Stimulated activated CD4-positive, alpha-beta T cell treated with anti-CD3 and anti-CD28 coated beads, TNF-alpha, amount 100 ng/mL, for 24 hours (primary cell): ENCODE results near the gene EPHA2.
"Not testable (repeated sequence)": the region's sequence is repeated elsewhere in the genome, so short reads cannot be mapped to it uniquely, and the experiment has no call there.

ENCODE experiments used
- DNase-seq, 3 experiments: peaks; one replicate each; pipeline ENCODE4 v3.0.0-alpha.2; 2020; ENCODE audit warnings: low read depth in 3 of 3

EPHA2 gene

DNA sequence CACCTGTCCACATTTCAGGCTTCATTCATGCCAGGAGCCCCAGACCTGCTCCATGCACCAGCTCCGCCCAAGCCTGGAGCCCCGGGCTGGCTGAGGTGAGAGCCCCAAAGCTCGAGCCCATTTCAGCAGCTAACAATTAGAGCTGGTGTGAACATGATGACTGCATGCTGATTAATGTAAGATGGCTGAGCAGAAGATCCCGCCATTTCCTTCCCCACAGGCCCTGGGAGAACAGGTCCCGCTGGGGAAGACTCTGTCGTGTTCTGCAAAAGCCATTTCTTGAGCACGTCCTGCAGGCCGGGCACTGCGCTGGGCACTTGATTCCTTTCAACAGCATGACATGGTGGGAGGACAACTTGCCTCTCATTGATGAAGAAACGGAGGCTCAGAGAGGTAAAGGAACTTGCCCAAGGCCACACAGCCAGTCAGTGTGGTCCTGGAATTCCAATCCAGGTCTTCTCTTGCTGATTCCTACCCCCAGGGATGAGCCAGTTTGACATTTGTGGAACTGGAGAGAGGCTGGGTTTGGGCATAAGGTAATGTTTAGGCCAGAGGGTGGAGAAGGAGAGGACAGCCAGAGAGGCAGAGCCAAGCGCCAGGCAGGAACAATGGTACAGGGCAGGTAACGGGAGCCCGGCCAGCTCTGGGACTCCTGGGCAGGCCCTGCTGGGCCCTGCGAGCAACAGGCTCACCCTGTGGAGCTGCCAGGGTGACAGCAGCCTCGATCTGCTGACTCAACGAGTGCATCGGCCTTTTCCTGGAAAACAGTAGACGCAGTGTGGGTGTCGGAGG lies 28.1 kb upstream of the EPHA2 start:
- DNase-seq = no peak

DNA sequence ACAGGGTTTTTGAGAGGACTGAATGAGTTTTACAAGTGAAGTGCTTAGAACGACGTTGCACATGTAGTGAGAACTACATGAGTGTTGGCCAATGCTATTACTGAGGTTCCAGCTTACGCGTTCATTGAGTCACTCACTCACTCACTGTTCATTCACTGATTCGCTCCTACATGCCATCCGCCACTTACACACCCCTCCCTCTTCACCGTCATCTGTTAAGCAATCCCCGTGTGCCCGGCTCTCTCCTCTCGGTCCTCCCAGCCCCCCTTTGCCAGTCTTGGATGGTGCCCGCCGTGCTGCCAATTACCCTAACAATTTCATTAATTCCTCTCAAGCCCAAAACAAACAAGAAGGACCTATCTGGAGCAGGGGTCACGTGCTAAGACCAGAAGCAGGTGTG lies 27.3 kb upstream of the EPHA2 start:
- DNase-seq = no peak

GRCh38 chr1:16181887-16182719 lies 26.2 kb upstream of the EPHA2 start:
- no peak for DNase-seq

- DNase-seq = no peak
These were observed 24.5 kb upstream of the EPHA2 start for GRCh38 chr1:16180291-16180824.

GRCh38 chr1:16178596-16179497 lies 23.0 kb upstream of the EPHA2 start:
- no peak for DNase-seq

DNA sequence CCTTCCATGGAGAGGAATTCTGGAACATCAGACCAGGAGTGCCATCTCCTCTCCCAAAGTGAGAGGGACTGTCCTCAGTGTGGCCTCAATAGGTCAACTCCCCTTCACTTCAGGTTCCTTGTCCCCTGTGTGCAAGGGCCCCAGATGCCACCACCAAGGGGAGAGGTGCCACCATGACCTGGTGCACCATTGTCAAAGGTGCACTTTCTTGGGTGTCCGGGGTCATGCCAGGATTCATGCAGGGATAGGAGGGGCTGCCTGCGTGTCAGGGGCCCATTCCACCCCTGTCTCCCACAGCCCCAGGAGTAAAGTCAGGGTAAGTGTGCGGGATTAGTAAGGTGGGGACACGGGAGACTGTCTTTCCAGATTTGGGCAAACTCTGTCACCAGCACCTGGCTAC lies 21.4 kb upstream of the EPHA2 start:
- no peak for DNase-seq

DNA sequence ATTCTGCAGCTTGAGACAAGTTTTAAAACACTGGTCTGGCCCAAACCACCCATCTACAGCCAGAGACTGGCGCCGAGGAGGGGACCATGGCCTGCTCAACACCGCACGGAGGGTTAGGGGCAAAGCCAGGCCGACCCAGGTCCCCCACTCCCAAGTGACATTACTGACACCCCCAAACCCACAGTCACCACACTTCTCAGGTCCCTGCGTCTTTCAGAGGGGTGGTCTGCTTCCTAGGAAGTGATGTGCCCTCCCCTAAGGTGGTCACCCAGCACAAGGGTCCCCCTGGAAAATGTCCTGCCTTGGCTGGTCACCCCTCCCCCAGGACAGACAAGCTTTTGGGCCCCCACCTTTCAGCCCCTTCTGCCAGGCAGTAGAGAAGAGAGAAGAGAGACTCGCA lies 20.8 kb upstream of the EPHA2 start:
- no peak for DNase-seq

DNA sequence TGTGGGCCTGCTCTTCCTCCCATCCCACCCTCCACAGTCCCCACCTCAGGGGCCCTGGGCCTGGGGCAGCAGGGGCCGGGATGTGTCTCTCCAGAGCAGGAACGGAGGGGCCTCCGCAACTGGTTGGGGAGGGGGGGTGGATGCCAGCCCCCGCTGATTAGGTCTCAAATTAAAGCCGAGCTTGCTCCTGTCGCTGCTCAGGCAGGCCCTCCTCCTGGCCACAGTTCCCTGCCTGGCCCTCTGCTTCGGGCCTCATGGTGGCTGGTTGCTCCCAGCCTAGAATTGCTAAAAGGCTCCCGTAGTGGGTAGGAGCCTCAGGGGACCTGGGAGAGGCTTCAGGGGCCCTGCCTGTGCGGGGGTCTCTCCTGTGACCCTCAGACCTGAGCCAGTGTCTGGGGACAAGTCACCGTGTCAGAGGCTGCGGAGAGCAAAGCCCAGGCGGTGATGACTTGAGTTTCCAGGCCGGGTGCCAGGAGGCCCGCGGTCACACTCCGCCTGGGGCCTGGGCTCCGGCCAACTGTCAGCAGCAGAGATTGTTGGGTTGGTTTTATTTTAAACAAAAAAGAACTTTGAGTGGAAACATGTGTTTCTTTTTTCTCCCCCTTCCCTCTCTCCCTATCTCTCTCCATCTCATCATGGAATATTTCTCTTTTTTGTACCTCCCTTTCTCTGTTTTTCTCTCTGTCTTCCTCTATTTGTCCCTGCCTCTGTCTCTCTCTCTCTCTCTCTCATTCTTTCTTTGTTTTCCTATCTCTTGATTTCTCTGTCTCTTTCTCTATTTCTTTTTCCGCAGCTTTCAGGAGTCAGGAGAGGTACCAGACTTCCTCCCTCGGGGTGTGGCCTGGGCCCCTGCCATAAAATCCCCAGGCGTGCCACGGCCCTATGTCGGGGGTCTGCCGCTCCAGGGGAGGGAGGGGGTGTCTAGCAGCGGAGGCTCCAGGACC lies 20.0 kb upstream of the EPHA2 start:
- DNase-seq = no peak

DNA sequence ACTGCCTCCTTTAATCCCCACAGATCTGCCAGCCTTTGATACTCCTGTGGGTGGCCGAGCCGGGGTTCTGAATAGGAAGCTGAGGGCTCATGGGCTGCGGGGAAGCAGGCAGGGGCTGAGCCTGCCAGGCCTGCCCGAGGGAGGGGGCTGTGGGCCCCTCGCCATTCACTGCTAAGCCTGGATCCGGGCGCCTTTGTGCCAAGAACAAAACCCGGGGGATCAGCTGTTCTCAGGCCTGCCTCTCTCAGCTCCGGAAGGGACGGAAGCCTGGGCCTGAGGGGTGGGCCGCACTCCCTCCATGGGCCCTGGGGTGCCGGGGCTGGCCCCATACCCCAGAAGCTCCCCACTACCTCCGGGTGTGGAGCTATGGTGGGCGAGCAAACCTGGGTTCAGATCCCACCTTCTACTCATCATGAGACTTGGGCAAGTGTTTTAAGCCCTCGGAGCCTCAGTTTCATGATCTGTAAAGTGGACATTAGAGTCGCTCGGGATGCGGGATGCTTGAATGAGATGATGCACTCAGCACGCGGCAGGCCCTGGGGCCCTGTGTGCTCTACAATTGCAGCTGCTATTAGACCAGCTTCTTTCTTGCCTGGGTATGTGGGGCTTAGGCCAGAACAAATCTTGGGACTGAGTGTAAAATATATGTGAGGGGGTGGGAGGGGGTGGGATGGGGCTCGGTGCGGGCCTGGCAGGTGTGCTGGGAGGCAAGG lies 19.2 kb upstream of the EPHA2 start:
- DNase-seq = no peak

DNA sequence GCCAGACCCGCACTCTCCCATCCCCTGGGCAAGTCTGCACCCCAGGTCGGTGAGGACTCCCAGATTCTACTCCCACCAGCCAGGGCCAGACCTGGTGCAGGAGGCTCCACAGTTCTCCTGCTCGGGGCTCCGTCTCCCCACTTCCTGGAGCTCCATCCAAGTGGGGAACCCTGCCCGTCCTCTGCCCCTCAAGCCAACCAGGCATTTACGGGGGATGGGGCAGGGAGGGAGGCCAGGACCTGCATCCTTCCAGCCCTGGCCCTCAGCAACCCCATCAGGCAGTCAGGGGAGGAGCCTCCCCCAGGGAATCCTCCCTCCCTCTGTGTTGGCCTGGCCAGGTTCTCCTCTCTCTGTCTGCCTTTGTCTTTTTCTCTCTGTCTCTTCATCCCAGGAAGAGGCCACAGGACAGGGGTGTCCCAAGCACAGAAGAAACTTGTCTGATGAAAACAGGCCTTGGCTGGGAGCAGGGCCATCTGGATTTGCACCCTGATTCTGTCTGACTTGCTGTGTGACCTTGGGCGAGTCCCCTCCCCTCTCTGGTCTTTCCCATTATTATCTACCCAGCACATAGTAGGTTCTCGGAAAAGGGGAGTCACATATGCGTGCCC lies 18.5 kb upstream of the EPHA2 start:
- no peak for DNase-seq

DNA sequence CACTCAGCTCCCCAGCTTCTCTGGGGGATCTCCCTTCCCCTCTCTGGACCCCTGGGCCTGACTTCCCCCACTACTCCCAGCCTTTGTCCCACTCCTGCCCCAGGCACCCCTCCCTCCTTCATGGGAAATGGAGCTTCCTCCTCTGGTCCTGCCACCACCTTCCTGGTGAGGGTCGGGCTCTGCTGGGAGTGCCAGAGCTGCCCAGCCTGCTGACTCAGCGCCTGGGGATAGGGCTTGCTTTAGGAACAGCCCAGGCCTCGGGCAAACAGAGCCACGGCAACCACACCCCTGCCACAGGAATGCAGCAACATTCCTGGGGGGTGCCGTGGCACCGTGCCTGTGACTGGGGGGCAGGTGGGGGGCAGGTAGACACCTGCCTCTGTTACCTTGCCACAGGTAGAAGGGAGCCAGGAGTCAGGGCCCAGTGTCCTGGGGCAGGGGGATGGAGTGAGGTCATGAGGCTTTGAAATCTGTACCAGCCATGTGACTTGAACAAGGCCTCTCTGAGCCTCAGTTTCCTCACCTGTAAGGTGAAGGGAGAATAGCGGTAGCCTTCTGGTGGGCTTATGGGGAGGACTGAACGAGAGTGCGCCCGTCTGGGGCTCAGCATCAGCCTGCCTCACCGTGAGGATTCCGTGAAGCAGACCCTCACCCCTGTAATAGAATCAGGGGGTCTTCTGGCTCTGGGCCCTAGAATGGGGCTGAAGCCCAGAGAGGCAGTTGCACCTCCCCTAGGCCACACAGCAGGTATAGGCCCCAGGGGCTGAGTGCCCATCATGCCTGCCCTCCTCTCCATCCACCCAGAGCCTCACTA lies 17.8 kb upstream of the EPHA2 start:
- DNase-seq = no peak

DNA sequence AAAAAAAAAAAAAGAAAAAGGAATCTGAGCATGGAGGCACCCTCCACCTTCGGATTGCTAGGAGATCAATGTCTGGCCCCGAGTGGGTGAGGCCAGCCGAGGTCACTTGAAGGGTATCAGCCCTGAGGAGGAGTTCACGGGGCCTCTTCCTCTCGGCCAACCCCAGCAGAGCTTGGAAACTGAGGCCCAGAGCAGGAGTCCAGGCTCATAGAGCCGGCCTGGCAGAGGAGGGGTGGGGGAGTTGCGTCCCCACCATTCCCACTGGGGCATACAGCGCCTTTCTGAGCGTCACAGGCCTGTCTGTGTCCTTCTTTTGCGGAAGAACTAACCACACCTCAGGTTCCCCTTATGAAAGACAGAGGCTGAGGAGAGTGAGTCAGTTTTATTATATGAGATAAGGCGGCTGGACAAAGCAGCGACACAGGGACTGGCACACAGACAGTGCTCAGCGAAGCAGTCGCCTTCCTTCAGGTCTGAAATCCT lies 17.1 kb upstream of the EPHA2 start:
- DNase-seq = no peak

DNA sequence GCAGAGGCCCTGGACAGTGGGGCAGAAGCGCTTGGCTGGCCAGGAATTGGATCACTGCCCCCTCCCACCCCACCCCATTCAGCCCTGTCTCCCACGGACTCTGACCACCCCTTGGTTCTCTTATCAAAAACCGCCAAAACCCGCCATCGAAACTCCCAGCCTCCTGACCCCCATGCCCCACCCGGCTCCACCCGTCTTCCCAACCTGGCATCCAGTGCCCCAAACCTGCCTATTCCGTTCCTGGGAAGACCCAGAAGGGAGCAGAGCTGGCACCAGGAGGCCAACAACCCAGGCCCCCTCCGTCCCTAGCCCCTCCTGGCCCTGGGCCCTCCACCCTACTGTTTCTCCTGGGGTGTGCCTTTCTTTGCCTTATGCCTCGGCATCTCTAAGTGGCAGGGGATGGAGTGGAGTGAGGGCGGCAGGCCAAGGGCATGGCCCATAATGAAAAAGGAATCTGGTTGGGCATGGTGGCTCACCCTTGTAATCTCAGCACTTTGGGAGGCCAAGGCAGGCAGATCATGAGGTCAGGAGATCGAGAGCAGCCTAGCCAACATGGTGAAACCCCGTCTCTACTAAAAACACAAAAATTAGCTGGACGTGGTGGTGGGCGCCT lies 16.5 kb upstream of the EPHA2 start:
- no peak for DNase-seq

- DNase-seq = no peak
These were observed 15.7 kb upstream of the EPHA2 start for GRCh38 chr1:16171314-16172151.

- no peak for DNase-seq
These were observed 14.4 kb upstream of the EPHA2 start for GRCh38 chr1:16170283-16170673.

GRCh38 chr1:16168622-16169360 lies 12.9 kb upstream of the EPHA2 start:
- no peak for DNase-seq

DNA sequence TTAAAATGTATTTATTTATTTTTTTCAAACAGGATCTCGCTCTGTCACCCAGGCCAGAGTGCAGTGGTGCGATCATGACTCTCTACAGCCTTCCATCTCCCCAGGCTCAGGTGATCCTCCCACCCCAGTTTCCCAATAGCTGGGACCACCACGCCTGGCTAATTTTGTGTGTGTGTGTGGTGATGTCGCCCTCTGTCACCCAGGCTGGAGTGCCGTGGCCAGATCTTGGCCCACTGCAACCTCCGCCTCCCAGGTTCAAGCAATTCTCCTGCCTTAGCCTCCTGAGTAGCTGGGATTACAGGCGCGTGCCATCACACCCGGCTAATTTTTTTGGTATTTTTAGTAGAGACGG lies 12.3 kb upstream of the EPHA2 start:
- DNase-seq = not testable (repeated sequence)
